GM19372 (cell line): Measurements from ENCODE around the gene CKAP5.

Experiments
- ATAC-seq: cut with Tn5 transposase; IDR thresholded peaks from one replicate; pipeline ENCODE4 v1.9.1; 2021; ENCODE audit warnings: mild to moderate bottlenecking, low read depth, moderate library complexity; ENCODE audit not compliant: unreplicated experiment

Gene CKAP5

DNA sequence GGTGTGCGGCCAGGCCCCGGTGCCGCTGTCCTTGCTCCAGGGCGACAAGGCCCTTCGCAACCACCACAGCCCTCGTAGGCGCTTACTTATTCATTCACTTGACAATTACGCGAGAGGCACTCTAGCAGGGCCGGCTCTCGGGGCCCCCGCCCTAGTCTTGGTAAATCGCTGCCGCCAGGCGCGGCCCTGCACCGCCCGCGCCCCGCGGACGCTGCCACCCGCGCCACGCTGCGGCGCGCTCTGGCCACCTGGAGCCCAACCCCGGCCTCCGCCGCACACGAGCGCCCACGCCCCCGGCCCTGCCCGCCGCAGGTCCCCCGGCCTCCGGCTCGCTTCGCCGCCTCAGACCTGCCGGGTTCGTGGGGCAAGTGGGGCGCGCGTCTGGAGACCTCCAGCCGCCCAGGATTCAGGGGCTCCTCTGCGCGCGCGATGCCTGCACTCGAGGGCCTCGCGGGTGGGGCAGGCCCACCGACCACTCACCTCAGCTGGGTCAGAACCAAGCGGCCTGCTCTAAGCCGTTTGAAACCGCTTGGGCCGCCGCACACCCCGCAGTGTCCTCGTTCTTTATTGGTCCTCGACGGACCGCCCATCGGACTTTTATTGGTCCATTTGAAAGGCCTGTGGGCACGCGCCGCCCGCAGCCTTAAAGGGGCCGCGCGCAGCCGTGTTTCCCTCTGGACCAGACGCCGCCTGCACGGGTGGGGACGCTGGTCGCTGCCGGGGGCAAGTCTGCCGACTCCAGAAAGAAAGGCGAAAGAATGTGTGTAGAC lies at the start of gene CKAP5:
Gene CKAP5 (minus strand): TSS at position 541 of the 770 bp plus-strand sequence. CDS start 25,049 bp downstream, outside the sequence.
- ATAC-seq, result peak; percentile 91

DNA sequence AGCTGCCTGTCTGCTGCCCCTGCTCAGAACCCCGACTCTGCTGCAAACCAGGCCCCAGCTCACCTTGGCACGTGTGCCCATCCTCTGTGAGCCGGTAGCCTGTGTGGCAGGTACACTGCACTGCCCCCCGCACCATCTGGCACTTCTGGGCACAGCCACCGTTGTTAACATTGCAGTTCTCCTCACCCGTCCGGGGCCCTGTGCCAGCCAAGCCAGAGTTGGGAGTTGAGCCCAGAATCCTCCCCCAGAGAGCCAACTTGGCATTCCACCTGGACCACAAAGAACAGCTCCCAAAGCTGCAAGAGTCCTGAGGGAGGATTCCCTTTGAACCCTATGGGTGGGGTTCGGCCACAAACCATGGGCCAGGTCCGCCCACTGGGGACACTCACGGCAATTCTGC lies 49.7 kb upstream of the CKAP5 start:
- no peak for ATAC-seq

- ATAC-seq, result no peak
Observed at GRCh38 chr11:46894961-46895360, 48.9 kb upstream of the CKAP5 start.

- no peak for ATAC-seq
Observed at GRCh38 chr11:46894506-46894905, 48.4 kb upstream of the CKAP5 start.

GRCh38 chr11:46892838-46893237 lies 46.8 kb upstream of the CKAP5 start:
- no peak for ATAC-seq

- ATAC-seq, result no peak
Observed at GRCh38 chr11:46892109-46892508, 46.0 kb upstream of the CKAP5 start.

GRCh38 chr11:46890665-46891064 lies 44.6 kb upstream of the CKAP5 start:
- no peak for ATAC-seq

- no peak for ATAC-seq
Observed at GRCh38 chr11:46889689-46890475, 43.8 kb upstream of the CKAP5 start.

GRCh38 chr11:46889251-46889650 lies 43.2 kb upstream of the CKAP5 start:
- ATAC-seq, result no peak

GRCh38 chr11:46888636-46889035 lies 42.6 kb upstream of the CKAP5 start:
- no peak for ATAC-seq

DNA sequence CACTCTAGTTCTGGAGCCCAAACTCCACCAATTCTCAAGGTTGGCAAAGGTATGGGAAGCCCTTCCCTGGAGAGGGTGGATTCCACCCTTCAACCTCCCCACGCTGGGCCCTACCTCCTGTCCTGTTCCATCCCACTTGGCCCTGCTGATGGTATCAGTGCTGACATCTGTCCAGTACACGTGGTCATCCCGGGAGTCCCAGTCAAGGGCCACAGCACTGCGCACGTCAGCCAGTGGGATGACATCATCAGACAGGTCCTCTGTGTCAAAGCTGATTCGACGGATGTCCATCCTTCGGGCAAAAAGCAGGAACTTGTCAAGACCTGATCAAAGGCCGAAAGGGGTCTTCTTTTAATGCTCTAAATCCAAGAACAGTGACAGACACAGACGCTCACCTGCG lies 40.1 kb upstream of the CKAP5 start:
- ATAC-seq, result no peak

GRCh38 chr11:46879056-46879585 lies 33.0 kb upstream of the CKAP5 start:
- no peak for ATAC-seq

- ATAC-seq, result no peak
Observed at GRCh38 chr11:46877580-46877979, 31.5 kb upstream of the CKAP5 start.

DNA sequence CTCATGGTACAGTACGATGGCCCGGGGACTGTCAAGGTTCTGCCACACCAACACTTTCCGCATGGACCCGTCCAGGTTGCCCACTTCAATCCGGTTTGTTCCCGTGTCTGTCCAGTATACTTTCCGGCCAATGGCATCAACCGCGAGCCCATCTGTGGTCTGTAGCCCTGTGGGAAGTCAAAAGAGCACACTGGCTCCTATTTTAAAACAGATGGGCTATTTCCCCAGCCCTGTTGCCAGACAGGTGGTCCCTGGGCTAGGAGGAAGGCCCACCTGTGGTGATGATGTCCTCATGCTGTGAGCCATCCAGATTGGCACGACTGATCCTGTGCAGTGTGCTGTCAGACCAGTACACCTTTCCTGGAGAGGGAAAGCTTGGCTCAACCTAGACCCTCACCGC lies 30.4 kb upstream of the CKAP5 start:
- ATAC-seq, result no peak

DNA sequence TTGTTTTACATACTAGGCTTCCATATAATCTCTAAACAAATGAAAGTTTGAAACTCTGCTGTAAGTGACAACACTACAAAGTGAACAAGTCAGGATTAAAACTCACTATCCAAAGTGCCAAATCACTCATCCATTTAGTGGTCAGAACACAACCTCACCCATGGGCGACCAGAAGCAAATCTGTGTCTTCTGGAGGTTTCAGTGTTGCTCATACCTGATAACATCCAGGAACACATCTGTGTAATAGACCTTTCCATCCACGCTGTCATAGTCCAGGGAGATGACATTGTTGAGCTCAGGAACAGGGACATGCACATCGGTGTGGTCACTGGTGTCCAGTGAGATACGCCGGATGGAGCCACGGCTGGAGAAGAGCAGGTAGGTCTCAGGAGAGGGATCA lies 28.5 kb upstream of the CKAP5 start:
- ATAC-seq, result no peak

DNA sequence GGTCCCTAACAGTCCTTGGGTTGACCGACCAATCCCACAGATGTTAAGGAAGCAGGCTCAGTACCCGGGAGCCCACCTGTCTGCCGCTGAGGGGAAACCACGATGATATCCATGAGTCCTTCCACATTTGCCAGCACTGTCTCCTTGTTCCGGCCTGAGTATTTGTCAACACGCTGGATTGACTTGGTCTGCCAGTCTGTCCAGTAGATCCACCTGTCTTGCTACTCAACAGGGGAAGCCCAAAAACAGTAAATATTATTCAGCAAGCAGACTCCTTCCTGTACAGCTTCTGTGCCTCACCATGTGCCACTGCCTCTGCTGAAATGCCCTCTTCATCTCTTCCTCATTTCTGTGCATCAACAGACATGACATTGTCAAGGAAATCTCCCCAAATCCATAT lies 22.8 kb upstream of the CKAP5 start:
- no peak for ATAC-seq

DNA sequence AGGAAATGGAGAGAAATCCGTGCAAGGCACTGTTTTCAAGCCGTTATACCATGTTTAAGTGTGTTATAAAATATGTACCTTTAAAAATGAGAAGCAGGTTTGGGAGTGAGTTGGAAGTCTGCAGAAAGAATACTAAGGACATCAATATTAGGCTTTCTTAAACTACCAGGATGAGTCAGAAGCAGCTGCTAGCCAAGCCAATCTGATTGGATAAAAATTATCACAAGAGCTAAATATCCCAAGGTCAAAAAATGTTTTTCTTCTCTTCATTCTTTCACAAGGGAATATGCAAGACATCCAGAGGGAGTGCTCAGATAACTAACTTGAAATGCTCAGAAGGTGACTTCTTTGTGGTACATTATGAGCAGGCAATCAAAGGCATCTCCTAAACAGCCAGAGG lies 19.3 kb upstream of the CKAP5 start:
- no peak for ATAC-seq

DNA sequence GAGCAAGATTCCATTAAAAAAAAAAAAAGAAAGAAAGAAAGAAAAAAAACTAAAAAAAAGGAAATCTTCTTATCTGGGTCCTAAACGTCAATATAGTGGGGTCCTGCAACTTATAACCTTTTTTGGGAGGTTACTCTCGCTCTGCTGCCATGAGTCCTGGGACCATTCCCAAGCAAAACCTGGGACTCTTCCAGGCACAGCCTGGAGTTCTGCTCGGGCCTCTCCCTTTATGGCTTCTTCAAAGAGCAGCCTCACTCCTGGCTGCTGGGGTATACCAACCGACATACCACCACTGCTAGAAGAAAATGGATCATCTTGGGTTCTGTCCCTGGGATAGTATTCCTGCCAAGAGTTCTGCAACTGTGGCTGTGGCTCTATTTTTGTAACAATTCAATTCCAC lies 14.1 kb upstream of the CKAP5 start:
- no peak for ATAC-seq

GRCh38 chr11:46858920-46859546 lies 13.0 kb upstream of the CKAP5 start:
- no peak for ATAC-seq

DNA sequence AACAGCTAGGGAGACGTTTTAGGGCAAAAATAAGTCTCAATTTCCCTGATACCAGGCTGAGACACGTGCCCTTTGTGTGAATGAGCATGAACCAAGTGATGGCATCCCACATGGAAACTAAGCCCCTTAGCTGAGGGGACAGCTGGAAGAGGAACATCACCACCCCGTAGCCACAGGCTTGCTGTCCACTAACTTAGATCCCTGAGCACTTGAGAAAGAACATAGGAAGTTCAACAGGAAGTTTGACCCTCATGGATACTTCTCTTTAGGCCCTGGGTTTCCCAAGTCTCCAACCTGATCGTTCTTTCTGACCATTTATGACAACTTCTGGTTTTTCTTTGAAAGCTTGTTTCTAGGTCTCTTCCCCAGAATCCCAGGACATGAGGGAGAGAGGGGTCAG lies 11.6 kb upstream of the CKAP5 start:
- ATAC-seq, result no peak
